ENCODE results near the gene RPL23.
A peak's percentile ranks its signal among the peaks of the same experiment; 100 is the strongest.

The RPL23 gene

GRCh38 chr17:38800237-38800760, 53.2 kb downstream of the RPL23 start:
- no peak for DNase-seq (ENCODE audit: extremely low read depth in 1 of 2, low read depth in 1 of 2)

GRCh38 chr17:38799501-38800236, 53.9 kb downstream of the RPL23 start, which contains the start of gene PIP4K2B:
Gene PIP4K2B (minus strand): TSS chr17:38799556. CDS start chr17:38799424, 132 bp downstream.
- peak; percentile 62 to 71 for DNase-seq (ENCODE audit: extremely low read depth in 1 of 2, low read depth in 1 of 2)

- DNase-seq (ENCODE audit: extremely low read depth in 1 of 2, low read depth in 1 of 2), result peak; percentile 10 to 29
Observed at GRCh38 chr17:38798614-38799500, 54.7 kb downstream of the RPL23 start.
